Coronary artery (tissue), 2 donors: ENCODE data around the gene MFN2.
A peak's percentile ranks its signal among the peaks of the same experiment; 100 is the strongest.

Experiments used
- DNase-seq: peaks from one replicate; pipeline ENCODE4 v3.0.0-alpha.2; 2017; ENCODE audit warnings: low spot score
- H3K27ac ChIP-seq, 2 donors: fragments of 200-600 bp; sonication (generic); one replicate each; pipeline ENCODE4 v1.5.1; 2016 to 2019
- H3K4me3 ChIP-seq: fragments of 200-600 bp; sonication (generic); 2 replicates; pipeline ENCODE4 v1.5.1; 2016; ENCODE audit warnings: mild to moderate bottlenecking, moderate library complexity
- TF ChIP-seq, protein P1 (sequence below): fragments of 200-600 bp; sonication (generic); IDR thresholded peaks from one replicate; pipeline ENCODE4 v1.5.1; 2019; ENCODE audit warnings: antibody characterized with exemption

The MFN2 gene

DNA sequence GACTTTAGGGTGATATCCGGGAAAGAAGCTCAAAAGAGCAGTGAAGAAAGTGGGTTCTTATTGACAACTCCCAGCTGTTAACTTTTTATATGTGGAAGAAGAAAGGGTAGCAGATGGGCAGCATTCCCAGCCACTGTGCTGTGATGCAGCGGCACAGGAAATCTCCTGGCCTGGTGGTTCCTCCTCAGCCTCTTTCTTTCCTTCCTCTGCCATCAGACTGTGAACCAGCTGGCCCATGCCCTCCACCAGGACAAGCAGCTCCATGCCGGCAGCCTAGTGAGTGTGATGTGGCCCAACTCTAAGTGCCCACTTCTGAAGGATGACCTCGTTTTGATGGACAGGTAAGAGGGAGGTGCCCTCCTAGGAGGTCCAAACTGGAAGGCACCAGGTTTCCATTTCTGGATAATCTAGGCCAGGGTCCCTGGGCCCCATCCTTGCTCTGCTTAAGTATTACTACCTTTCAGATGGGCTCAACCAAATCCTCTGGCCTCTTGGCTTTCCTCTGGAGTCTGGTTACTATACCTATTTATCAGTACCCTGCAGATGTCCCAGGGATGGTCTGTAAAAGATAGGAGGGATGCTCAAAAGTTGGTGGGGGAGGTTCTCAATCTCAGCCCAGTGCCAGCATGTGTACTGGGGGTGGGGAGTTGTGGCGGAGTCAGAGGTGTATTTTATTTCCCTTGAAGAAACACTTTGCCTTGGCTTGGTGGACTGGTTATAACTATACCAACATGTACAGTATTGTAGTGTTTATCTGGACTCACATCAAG, 17.0 kb downstream of the MFN2 start:
- DNase-seq: no peak
- H3K27ac ChIP-seq: no peak overlapping the region
- TF ChIP-seq, protein P1, sequence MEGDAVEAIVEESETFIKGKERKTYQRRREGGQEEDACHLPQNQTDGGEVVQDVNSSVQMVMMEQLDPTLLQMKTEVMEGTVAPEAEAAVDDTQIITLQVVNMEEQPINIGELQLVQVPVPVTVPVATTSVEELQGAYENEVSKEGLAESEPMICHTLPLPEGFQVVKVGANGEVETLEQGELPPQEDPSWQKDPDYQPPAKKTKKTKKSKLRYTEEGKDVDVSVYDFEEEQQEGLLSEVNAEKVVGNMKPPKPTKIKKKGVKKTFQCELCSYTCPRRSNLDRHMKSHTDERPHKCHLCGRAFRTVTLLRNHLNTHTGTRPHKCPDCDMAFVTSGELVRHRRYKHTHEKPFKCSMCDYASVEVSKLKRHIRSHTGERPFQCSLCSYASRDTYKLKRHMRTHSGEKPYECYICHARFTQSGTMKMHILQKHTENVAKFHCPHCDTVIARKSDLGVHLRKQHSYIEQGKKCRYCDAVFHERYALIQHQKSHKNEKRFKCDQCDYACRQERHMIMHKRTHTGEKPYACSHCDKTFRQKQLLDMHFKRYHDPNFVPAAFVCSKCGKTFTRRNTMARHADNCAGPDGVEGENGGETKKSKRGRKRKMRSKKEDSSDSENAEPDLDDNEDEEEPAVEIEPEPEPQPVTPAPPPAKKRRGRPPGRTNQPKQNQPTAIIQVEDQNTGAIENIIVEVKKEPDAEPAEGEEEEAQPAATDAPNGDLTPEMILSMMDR: no peak

DNA sequence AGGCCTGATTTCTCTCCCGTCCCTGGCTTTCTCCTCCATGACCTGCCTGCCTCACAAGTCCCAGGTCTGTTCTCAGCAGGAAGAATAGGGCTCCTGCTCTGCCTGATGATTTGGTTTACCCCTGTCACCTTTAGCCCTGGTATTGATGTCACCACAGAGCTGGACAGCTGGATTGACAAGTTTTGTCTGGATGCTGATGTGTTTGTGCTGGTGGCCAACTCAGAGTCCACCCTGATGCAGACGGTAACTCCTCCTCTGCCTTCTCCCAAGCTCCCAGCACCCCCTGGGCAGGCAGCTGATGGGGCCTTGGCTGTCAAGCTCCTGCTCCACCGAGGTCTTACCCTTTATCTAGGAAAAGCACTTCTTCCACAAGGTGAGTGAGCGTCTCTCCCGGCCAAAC, 18.4 kb downstream of the MFN2 start:
- no peak overlapping the region for H3K27ac ChIP-seq
- H3K4me3 ChIP-seq: no peak overlapping the region
- TF ChIP-seq, protein P1: no peak
- DNase-seq: no peak

More for the DNA sequence above, 17.0 kb downstream of the MFN2 start:
- no peak overlapping the region for H3K4me3 ChIP-seq

DNA sequence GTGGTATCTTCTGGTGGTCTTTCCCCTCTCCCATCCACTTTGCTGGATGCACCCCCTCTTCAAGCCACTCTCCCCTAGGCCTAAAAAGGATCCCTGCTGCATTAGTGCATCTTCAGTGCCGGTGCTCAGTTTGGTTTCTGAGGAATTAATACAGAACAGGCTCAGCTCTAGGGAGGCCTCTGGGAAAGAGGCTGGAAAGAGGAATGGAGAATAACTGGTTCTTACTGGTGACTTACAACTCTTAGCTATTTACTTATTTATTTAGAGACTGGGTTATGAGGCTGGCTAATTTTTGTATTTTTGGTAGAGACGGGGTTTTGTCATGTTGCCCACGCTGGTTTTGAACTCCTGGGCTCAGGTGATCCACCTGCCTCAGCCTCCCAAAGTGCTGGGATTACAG, 19.0 kb downstream of the MFN2 start:
- TF ChIP-seq, protein P1: no peak
- no peak for DNase-seq
- Histone ChIP-seq H3K4me3 (no peak overlapping the region), H3K27ac (no peak overlapping the region)

DNA sequence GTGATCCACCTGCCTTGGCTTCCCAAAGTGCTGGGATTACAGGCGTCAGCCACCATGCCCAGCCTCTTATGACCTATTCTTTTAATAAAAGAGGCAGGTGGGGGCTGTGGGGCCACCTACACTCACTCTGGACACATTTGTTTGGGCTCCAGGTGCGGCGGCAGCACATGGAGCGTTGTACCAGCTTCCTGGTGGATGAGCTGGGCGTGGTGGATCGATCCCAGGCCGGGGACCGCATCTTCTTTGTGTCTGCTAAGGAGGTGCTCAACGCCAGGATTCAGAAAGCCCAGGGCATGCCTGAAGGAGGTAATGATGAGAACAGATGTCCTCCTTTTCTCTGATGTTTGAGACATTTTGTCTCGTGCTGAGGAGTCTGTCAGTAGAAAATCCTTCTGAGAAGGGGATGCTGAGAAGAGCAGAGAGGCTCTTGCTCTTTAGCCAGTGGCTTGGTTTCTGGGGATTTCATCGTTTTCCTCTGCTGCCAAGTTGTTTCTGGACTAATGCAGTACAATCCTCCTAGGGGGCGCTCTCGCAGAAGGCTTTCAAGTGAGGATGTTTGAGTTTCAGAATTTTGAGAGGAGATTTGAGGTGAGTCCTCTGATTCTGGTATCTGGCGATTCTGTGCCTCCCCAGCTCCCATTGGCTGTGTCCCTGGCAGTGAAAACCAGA, 21.1 kb downstream of the MFN2 start:
- no peak for DNase-seq
- Histone ChIP-seq H3K4me3 (no peak overlapping the region), H3K27ac (no peak overlapping the region)
- TF ChIP-seq, protein P1: peak; percentile 21

DNA sequence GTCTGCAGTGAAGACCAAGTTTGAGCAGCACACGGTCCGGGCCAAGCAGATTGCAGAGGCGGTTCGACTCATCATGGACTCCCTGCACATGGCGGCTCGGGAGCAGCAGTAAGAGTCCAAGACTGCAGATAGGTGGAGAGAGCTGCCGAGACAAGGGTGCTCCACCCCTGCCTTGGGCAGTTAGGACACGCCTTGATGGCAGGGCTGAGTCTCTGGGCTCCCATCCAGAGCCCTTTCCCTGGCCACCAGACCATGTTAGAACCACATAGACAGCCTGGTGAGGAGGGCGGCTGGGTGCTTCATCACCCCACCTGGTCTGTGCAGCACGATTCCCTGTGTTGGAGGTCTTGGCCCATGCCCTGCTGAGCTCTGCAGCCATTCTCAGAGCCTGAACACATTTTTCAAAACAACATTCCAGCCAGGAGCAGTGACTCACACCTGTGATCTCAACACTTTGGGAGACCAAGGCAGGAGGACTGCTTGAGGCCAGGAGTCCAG, 21.8 kb downstream of the MFN2 start:
- TF ChIP-seq, protein P1: no peak
- Histone ChIP-seq H3K4me3 (no peak overlapping the region), H3K27ac (no peak overlapping the region)
- DNase-seq: no peak

DNA sequence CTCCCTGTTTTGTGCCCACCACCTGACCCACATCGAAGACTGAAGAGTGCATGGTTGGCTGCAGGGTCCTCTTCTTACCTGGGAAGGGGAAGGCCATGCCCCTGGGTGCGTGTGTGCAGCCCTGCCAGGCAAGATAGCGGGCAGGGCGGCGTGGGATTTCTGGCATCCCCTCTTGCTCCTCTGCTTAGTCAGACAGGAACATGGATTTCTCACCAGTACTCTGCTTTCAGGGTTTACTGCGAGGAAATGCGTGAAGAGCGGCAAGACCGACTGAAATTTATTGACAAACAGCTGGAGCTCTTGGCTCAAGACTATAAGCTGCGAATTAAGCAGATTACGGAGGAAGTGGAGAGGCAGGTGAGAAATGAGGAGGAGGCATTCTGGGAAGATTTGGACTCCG, 23.5 kb downstream of the MFN2 start:
- no peak overlapping the region for H3K27ac ChIP-seq

More for the DNA sequence above, 23.5 kb downstream of the MFN2 start:
- H3K4me3 ChIP-seq: no peak overlapping the region
- TF ChIP-seq, protein P1: no peak
- DNase-seq: no peak
